BLaER1 treated with 17β-estradiol and CSF1 and Interleukin-3, amounts not matched to agents 10 nM and 100 nM (cell line): ENCODE results near the gene LAGE3.

Experiments used
- H3K27ac ChIP-seq, 11 experiments: shearing (Covaris generic); formaldehyde crosslinking; 2 replicates each; pipeline ENCODE4 v1.8.1; 2022
- H3K27me3 ChIP-seq, 11 experiments: shearing (Covaris generic); formaldehyde crosslinking; 2 replicates each; pipeline ENCODE4 v1.8.1; 2022
- H3K36me3 ChIP-seq, 11 experiments: shearing (Covaris generic); formaldehyde crosslinking; 2 replicates each; pipeline ENCODE4 v1.8.1; 2022
- H3K4me1 ChIP-seq, 10 experiments: shearing (Covaris generic); formaldehyde crosslinking; 2 replicates each; pipeline ENCODE4 v1.8.1; 2022
- H3K4me2 ChIP-seq, 11 experiments: shearing (Covaris generic); formaldehyde crosslinking; 2 replicates each; pipeline ENCODE4 v1.8.1; 2022
- H3K4me3 ChIP-seq, 10 experiments: shearing (Covaris generic); formaldehyde crosslinking; 2 replicates each; pipeline ENCODE4 v1.8.1; 2022
- H3K9ac ChIP-seq, 11 experiments: shearing (Covaris generic); formaldehyde crosslinking; 2 replicates each; pipeline ENCODE4 v1.8.1; 2022
- H3K9me3 ChIP-seq, 11 experiments: shearing (Covaris generic); formaldehyde crosslinking; replicated peaks in 1 of 11; 2 replicates each; pipeline ENCODE4 v1.8.1; 2022
- H4K20me1 ChIP-seq, 11 experiments: shearing (Covaris generic); formaldehyde crosslinking; 2 replicates each; pipeline ENCODE4 v1.8.1; 2022
- Cebpa-rat ChIP-seq, 11 experiments: shearing (Covaris generic); IDR thresholded peaks; 2 replicates each; pipeline ENCODE4 v1.8.1; 2022

LAGE3 gene

GRCh38 chrX:154452823-154453222 lies 26.3 kb downstream of the LAGE3 start:
- peaks cover 0 to 25% (median 10%) of the 10 kb centered on the region in 11 experiments; a peak in 12 of 22 replicates for H3K9me3 ChIP-seq
- H3K9ac ChIP-seq: no peak overlapping the region
- peaks cover 0 to 50% (median 10%) of the 10 kb centered on the region in 11 experiments; a peak in 9 of 22 replicates for H4K20me1 ChIP-seq
- H3K36me3 ChIP-seq: peaks cover 6 to 49% (median 21%) of the 10 kb centered on the region in 11 experiments; a peak in 16 of 22 replicates
- H3K27me3 ChIP-seq: peaks cover 27 to 78% (median 64%) of the 10 kb centered on the region in 11 experiments; a peak in 21 of 22 replicates
- no peak for TF ChIP-seq Cebpa-rat (IDR thresholded peaks at IDR 0.05)
- H3K4me3 ChIP-seq: no peak overlapping the region
- H3K27ac ChIP-seq: no peak overlapping the region
- peaks cover 0 to 5% (median 0%) of the 10 kb centered on the region in 10 experiments; a peak in 2 of 20 replicates for H3K4me1 ChIP-seq
- H3K4me2 ChIP-seq: no peak overlapping the region

- Histone ChIP-seq H3K27me3 (peaks cover 27 to 97% (median 85%) of the 10 kb centered on the region in 11 experiments; a peak in 21 of 22 replicates), H3K9ac (no peak overlapping the region; a peak in 1 of 22 replicates), H3K4me2 (no peak overlapping the region), H3K4me1 (peaks cover 0 to 20% (median 4%) of the 10 kb centered on the region in 10 experiments; a peak in 10 of 20 replicates), H3K4me3 (no peak overlapping the region), H4K20me1 (peaks cover 0 to 74% (median 25%) of the 10 kb centered on the region in 11 experiments; a peak in 15 of 22 replicates), H3K9me3 (peaks cover 0 to 7% (median 0%) of the 10 kb centered on the region in 11 experiments; a peak in 5 of 22 replicates), H3K27ac (no peak overlapping the region), H3K36me3 (peaks cover 6 to 73% (median 23%) of the 10 kb centered on the region in 11 experiments; a peak in 16 of 22 replicates)
- TF ChIP-seq Cebpa-rat (IDR thresholded peaks at IDR 0.05): no peak
These were observed 28.8 kb downstream of the LAGE3 start for GRCh38 chrX:154450312-154450711.

- Histone ChIP-seq H3K9ac (no peak overlapping the region), H4K20me1 (peaks cover 0 to 72% (median 25%) of the 10 kb centered on the region in 11 experiments; a peak in 15 of 22 replicates), H3K27ac (no peak overlapping the region), H3K36me3 (peaks cover 6 to 73% (median 23%) of the 10 kb centered on the region in 11 experiments; a peak in 16 of 22 replicates), H3K27me3 (peaks cover 22 to 96% (median 80%) of the 10 kb centered on the region in 11 experiments; a peak in 21 of 22 replicates), H3K4me3 (no peak overlapping the region), H3K9me3 (peaks cover 0 to 6% (median 0%) of the 10 kb centered on the region in 11 experiments; a peak in 5 of 22 replicates), H3K4me2 (no peak overlapping the region), H3K4me1 (peaks cover 5 to 25% (median 11%) of the 10 kb centered on the region in 10 experiments; a peak in 19 of 20 replicates)
- no peak for TF ChIP-seq Cebpa-rat (IDR thresholded peaks at IDR 0.05)
These were observed 29.5 kb downstream of the LAGE3 start for GRCh38 chrX:154449618-154450017.

GRCh38 chrX:154448484-154448883 lies 30.6 kb downstream of the LAGE3 start:
- peaks cover 21 to 91% (median 72%) of the 10 kb centered on the region in 11 experiments; a peak in 21 of 22 replicates for H3K27me3 ChIP-seq
- peaks cover 0 to 10% (median 0%) of the 10 kb centered on the region in 11 experiments; a peak in 5 of 22 replicates for H3K9me3 ChIP-seq
- H3K4me2 ChIP-seq: no peak overlapping the region
- H4K20me1 ChIP-seq: peaks cover 0 to 75% (median 25%) of the 10 kb centered on the region in 11 experiments; a peak in 15 of 22 replicates
- peaks cover 9 to 29% (median 18%) of the 10 kb centered on the region in 10 experiments; a peak in 19 of 20 replicates for H3K4me1 ChIP-seq
- no peak overlapping the region for H3K4me3 ChIP-seq
- no peak overlapping the region for H3K9ac ChIP-seq
- H3K36me3 ChIP-seq: peaks cover 6 to 73% (median 23%) of the 10 kb centered on the region in 11 experiments; a peak in 16 of 22 replicates
- no peak for TF ChIP-seq Cebpa-rat (IDR thresholded peaks at IDR 0.05)
- no peak overlapping the region for H3K27ac ChIP-seq

- Histone ChIP-seq H3K4me3 (peak overlapping the region in 1 of 10 experiments; percentile 61; a peak in 1 of 20 replicates), H3K36me3 (peaks cover 10 to 71% (median 35%) of the 10 kb centered on the region in 11 experiments; a peak in 18 of 22 replicates), H4K20me1 (peaks cover 0 to 86% (median 34%) of the 10 kb centered on the region in 11 experiments; a peak in 18 of 22 replicates), H3K27ac (no peak overlapping the region), H3K9ac (peak overlapping the region in 2 of 11 experiments; percentile 55 to 86; a peak in 1 of 22 replicates), H3K9me3 (peaks cover 0 to 12% (median 0%) of the 10 kb centered on the region in 11 experiments; a peak in 5 of 22 replicates), H3K4me1 (peaks cover 9 to 32% (median 21%) of the 10 kb centered on the region in 10 experiments; a peak in 19 of 20 replicates), H3K4me2 (peak overlapping the region in 5 of 11 experiments; percentile 4 to 91 (median 89); a peak in 6 of 22 replicates), H3K27me3 (peaks cover 21 to 91% (median 65%) of the 10 kb centered on the region in 11 experiments; a peak in 20 of 22 replicates)
- no peak for TF ChIP-seq Cebpa-rat (IDR thresholded peaks at IDR 0.05)
These were observed 32.7 kb downstream of the LAGE3 start for GRCh38 chrX:154446430-154446829.

- H3K9me3 ChIP-seq: peaks cover 0 to 12% (median 0%) of the 10 kb centered on the region in 11 experiments; a peak in 5 of 22 replicates
- H3K4me2 ChIP-seq: peak overlapping the region in 5 of 11 experiments; percentile 4 to 91 (median 89); a peak in 7 of 22 replicates
- no peak overlapping the region for H3K27ac ChIP-seq
- peak overlapping the region in 1 of 10 experiments; percentile 61; a peak in 1 of 20 replicates for H3K4me3 ChIP-seq
- H3K27me3 ChIP-seq: peaks cover 17 to 86% (median 59%) of the 10 kb centered on the region in 11 experiments; a peak in 20 of 22 replicates
- peaks cover 9 to 32% (median 21%) of the 10 kb centered on the region in 10 experiments; a peak in 19 of 20 replicates for H3K4me1 ChIP-seq
- H4K20me1 ChIP-seq: peaks cover 0 to 83% (median 32%) of the 10 kb centered on the region in 11 experiments; a peak in 18 of 22 replicates
- TF ChIP-seq Cebpa-rat (IDR thresholded peaks at IDR 0.05): no peak
- peak overlapping the region in 3 of 11 experiments; percentile 55 to 86 (median 83); a peak in 4 of 22 replicates for H3K9ac ChIP-seq
- H3K36me3 ChIP-seq: peaks cover 10 to 70% (median 38%) of the 10 kb centered on the region in 11 experiments; a peak in 18 of 22 replicates
These were observed 33.3 kb downstream of the LAGE3 start for GRCh38 chrX:154445776-154446175.

- peaks cover 10 to 84% (median 49%) of the 10 kb centered on the region in 11 experiments; a peak in 20 of 22 replicates for H3K27me3 ChIP-seq
- H3K4me2 ChIP-seq: peak overlapping the region; percentile 79 to 91 (median 88)
- H3K36me3 ChIP-seq: peaks cover 8 to 70% (median 39%) of the 10 kb centered on the region in 11 experiments; a peak in 19 of 22 replicates
- H3K4me3 ChIP-seq: peak overlapping the region; percentile 60 to 73 (median 67)
- peaks cover 0 to 12% (median 0%) of the 10 kb centered on the region in 11 experiments; a peak in 5 of 22 replicates for H3K9me3 ChIP-seq
- no peak for TF ChIP-seq Cebpa-rat (IDR thresholded peaks at IDR 0.05)
- H4K20me1 ChIP-seq: peaks cover 4 to 82% (median 31%) of the 10 kb centered on the region in 11 experiments; a peak in 18 of 22 replicates
- peaks cover 9 to 32% (median 21%) of the 10 kb centered on the region in 10 experiments; a peak in 19 of 20 replicates for H3K4me1 ChIP-seq
- H3K27ac ChIP-seq: peak overlapping the region; percentile 57 to 72 (median 65)
- H3K9ac ChIP-seq: peak overlapping the region; percentile 69 to 87 (median 79)
These were observed 34.3 kb downstream of the LAGE3 start for GRCh38 chrX:154444755-154445246.

- Histone ChIP-seq H3K27ac (peak within 1 kb of the TSS; percentile 57 to 72 (median 65)), H3K9ac (peak within 1 kb of the TSS; percentile 69 to 87 (median 79)), H3K4me1 (peaks cover 9 to 33% (median 21%) of the 10 kb centered on the region in 10 experiments; a peak in 19 of 20 replicates), H4K20me1 (peaks cover 7 to 82% (median 32%) of the 10 kb centered on the region in 11 experiments; a peak in 20 of 22 replicates), H3K27me3 (peaks cover 8 to 78% (median 45%) of the 10 kb centered on the region in 11 experiments; a peak in 20 of 22 replicates), H3K4me3 (peak within 1 kb of the TSS; percentile 60 to 73 (median 67)), H3K4me2 (peak within 1 kb of the TSS; percentile 79 to 91 (median 88)), H3K9me3 (peaks cover 0 to 14% (median 0%) of the 10 kb centered on the region in 11 experiments; a peak in 5 of 22 replicates), H3K36me3 (peaks cover 7 to 70% (median 34%) of the 10 kb centered on the region in 11 experiments; a peak in 18 of 22 replicates)
- TF ChIP-seq Cebpa-rat (IDR thresholded peaks at IDR 0.05): no peak
These were observed 34.9 kb downstream of the LAGE3 start, which contains the start of gene FAM50A for GRCh38 chrX:154443992-154444754. TSS of gene FAM50A (plus strand) at chrX:154444141. CDS start at chrX:154444236, 95 bp downstream.
